Neural progenitor cell (in vitro differentiated cells): ENCODE data around the gene PHLPP2. TPM values are rescaled to one million over a fixed set of nuclear protein-coding genes. Genes with fewer than 3 reads are reported as not detected.

Source experiments
- DNase-seq: peaks from one replicate; pipeline ENCODE4 v3.0.0-alpha.2; 2016; ENCODE audit warnings: low spot score
- H2AFZ ChIP-seq: fragments of 200-600 bp; sonication (generic); replicated peaks from 2 replicates; pipeline ENCODE4 v1.6.1; 2016; ENCODE audit warnings: antibody characterized with exemption
- H3F3A ChIP-seq: fragments of 200-600 bp; sonication (generic); 2 replicates; pipeline ENCODE4 v1.6.1; 2016; ENCODE audit warnings: antibody characterized with exemption, low read depth
- H3K27ac ChIP-seq: fragments of 200-600 bp; sonication (generic); 2 replicates; pipeline ENCODE4 v1.5.1; 2016; ENCODE audit warnings: mild to moderate bottlenecking
- H3K27me3 ChIP-seq: fragments of 200-600 bp; sonication (generic); 2 replicates; pipeline ENCODE4 v1.6.1; 2016; ENCODE audit warnings: mild to moderate bottlenecking, moderate library complexity
- H3K36me3 ChIP-seq: fragments of 200-600 bp; sonication (generic); 2 replicates; pipeline ENCODE4 v1.5.1; 2016
- H3K4me1 ChIP-seq: fragments of 200-600 bp; sonication (generic); 2 replicates; pipeline ENCODE4 v1.6.1; 2016; ENCODE audit warnings: mixed run types
- H3K4me2 ChIP-seq: fragments of 200-600 bp; sonication (generic); 2 replicates; pipeline ENCODE4 v1.6.1; 2016
- H3K4me3 ChIP-seq: fragments of 200-600 bp; sonication (generic); 2 replicates; pipeline ENCODE4 v1.5.1; 2016
- H3K79me2 ChIP-seq: fragments of 200-600 bp; sonication (generic); 2 replicates; pipeline ENCODE4 v1.6.1; 2016; ENCODE audit warnings: low read depth
- H3K9ac ChIP-seq: fragments of 200-600 bp; sonication (generic); 2 replicates; pipeline ENCODE4 v1.6.1; 2016
- H3K9me3 ChIP-seq: fragments of 200-600 bp; sonication (generic); 2 replicates; pipeline ENCODE4 v1.5.1; 2016; ENCODE audit warnings: low read depth
- H4K20me1 ChIP-seq: fragments of 200-600 bp; sonication (generic); 2 replicates; pipeline ENCODE4 v1.6.1; 2016; ENCODE audit warnings: low read depth
- H3K27ac Mint-ChIP-seq: 3 replicates; pipeline ENCODE4 v1.8.0; 2021; ENCODE audit warnings: mixed read lengths
- H3K27me3 Mint-ChIP-seq: 2 replicates; pipeline ENCODE4 v1.8.0; 2022; ENCODE audit warnings: low read depth, mild to moderate bottlenecking, inconsistent platforms, moderate library complexity, mixed read lengths; ENCODE audit not compliant: insufficient read depth
- H3K36me3 Mint-ChIP-seq: 3 replicates; pipeline ENCODE4 v1.8.0; 2021; ENCODE audit warnings: mixed read lengths
- H3K4me1 Mint-ChIP-seq: 3 replicates; pipeline ENCODE4 v1.8.0; 2021; ENCODE audit warnings: mixed read lengths
- H3K4me3 Mint-ChIP-seq: 3 replicates; pipeline ENCODE4 v1.8.0; 2021; ENCODE audit warnings: mild to moderate bottlenecking, moderate library complexity, mixed read lengths
- H3K9me3 Mint-ChIP-seq: 3 replicates; pipeline ENCODE4 v1.8.0; 2020; ENCODE audit warnings: mixed read lengths
- EZH2 ChIP-seq: fragments of 200-600 bp; sonication (generic); IDR thresholded peaks from 2 replicates; pipeline ENCODE4 v1.6.1; 2017; ENCODE audit warnings: antibody characterized with exemption, mild to moderate bottlenecking, moderate library complexity
- EZH2phosphoT487 ChIP-seq: fragments of 200-600 bp; sonication (generic); IDR thresholded peaks from 2 replicates; pipeline ENCODE4 v1.6.1; 2017; ENCODE audit warnings: antibody characterized with exemption
- total RNA-seq: library from RNA; depleted of rRNA; stranded (reverse); fragments of >200 nt; gene quantifications from 2 replicates; pipeline ENCODE4 v1.2.3, GENCODE V29; 2015; ENCODE audit warnings: low replicate concordance
- TF ChIP-seq, protein P1 (sequence below): fragments of 200-600 bp; sonication (generic); IDR thresholded peaks from 2 replicates; pipeline ENCODE4 v1.5.1; 2017; ENCODE audit warnings: antibody characterized with exemption, mild to moderate bottlenecking

The PHLPP2 gene
- total RNA-seq, 1 donor from 2014 or later: 12.9 TPM

DNA sequence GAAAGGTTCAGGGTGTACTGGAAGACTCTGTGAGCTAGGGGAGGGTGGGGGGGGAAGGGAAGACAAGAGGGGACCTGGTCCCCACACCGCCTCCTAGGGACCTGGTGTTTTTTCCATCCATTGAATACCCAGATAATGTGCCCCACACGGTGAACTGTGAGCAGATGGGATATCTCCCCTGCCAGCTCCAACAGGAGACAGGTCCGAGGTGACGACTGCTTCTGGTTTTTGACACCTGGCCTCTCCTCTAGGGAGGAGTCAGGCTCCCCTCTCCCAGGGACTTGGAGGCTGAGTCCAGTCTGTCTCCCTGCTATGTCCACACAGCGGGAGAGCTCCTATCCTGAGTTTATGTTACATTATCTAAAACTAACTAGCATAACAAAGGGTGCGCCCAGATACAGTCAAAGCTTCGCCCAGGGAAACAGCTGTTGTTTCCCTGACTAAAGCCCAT, 96.7 kb downstream of the PHLPP2 start:
- H3K9me3 ChIP-seq: no peaks in the 10 kb centered on the region
- H3K27me3 ChIP-seq: peaks cover 44% of the 10 kb centered on the region
- H3K36me3 ChIP-seq: no peaks in the 10 kb centered on the region
- H3K4me1 ChIP-seq: no peaks in the 10 kb centered on the region
- peaks cover 11% of the 10 kb centered on the region for H3F3A ChIP-seq
- no peak overlapping the region for H3K27ac ChIP-seq
- peak; percentile 33 for DNase-seq
- no peak overlapping the region for H3K4me3 ChIP-seq
- no peak overlapping the region for H3K9ac ChIP-seq
- Mint-ChIP-seq H3K27me3 (peaks cover 22% of the 10 kb centered on the region), H3K4me3 (no peak overlapping the region), H3K36me3 (peaks cover 1% of the 10 kb centered on the region), H3K4me1 (peaks cover 9% of the 10 kb centered on the region), H3K27ac (no peak overlapping the region), H3K9me3 (no peaks in the 10 kb centered on the region)
- TF ChIP-seq EZH2phosphoT487 (no peak), EZH2 (no peak)
- TF ChIP-seq, protein P1, sequence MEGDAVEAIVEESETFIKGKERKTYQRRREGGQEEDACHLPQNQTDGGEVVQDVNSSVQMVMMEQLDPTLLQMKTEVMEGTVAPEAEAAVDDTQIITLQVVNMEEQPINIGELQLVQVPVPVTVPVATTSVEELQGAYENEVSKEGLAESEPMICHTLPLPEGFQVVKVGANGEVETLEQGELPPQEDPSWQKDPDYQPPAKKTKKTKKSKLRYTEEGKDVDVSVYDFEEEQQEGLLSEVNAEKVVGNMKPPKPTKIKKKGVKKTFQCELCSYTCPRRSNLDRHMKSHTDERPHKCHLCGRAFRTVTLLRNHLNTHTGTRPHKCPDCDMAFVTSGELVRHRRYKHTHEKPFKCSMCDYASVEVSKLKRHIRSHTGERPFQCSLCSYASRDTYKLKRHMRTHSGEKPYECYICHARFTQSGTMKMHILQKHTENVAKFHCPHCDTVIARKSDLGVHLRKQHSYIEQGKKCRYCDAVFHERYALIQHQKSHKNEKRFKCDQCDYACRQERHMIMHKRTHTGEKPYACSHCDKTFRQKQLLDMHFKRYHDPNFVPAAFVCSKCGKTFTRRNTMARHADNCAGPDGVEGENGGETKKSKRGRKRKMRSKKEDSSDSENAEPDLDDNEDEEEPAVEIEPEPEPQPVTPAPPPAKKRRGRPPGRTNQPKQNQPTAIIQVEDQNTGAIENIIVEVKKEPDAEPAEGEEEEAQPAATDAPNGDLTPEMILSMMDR: no peak
- H3K79me2 ChIP-seq: no peaks in the 10 kb centered on the region
- H4K20me1 ChIP-seq: no peaks in the 10 kb centered on the region
- no peak overlapping the region for H2AFZ ChIP-seq
- no peak overlapping the region for H3K4me2 ChIP-seq

DNA sequence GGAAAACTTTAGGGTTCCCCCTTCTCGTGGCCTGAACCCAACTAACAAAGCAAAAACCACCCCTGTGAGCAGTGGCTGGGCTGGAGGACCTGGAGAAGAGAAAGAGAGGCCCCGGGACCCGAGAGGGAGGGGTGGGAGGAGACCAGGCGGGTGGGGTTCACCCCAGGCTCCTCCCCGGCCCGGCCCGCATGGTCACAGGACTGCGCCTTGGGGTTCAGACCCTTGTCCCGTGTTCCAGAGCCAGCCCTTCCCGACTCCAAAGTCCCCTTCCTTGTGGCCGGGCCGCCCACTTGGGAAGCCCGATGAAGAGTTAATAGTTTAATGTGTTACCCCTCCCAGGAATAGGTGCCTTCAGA, 97.7 kb downstream of the PHLPP2 start:
- Histone ChIP-seq H3K36me3 (no peaks in the 10 kb centered on the region), H3K9ac (no peak overlapping the region), H3F3A (peaks cover 11% of the 10 kb centered on the region), H3K27ac (no peak overlapping the region), H3K4me1 (no peaks in the 10 kb centered on the region), H3K9me3 (no peaks in the 10 kb centered on the region), H4K20me1 (no peaks in the 10 kb centered on the region), H3K4me2 (peak overlapping the region; percentile 99), H3K4me3 (peak overlapping the region; percentile 74), H2AFZ (peak overlapping the region; percentile 97), H3K27me3 (peaks cover 44% of the 10 kb centered on the region), H3K79me2 (no peaks in the 10 kb centered on the region)
- peak; percentile 41 for DNase-seq
- H3K36me3 Mint-ChIP-seq: peaks cover 1% of the 10 kb centered on the region
- H3K9me3 Mint-ChIP-seq: no peaks in the 10 kb centered on the region
- peaks cover 22% of the 10 kb centered on the region for H3K27me3 Mint-ChIP-seq
- peak overlapping the region; percentile 73 for H3K4me3 Mint-ChIP-seq
- peaks cover 9% of the 10 kb centered on the region for H3K4me1 Mint-ChIP-seq
- TF ChIP-seq, protein P1: no peak
- TF ChIP-seq EZH2phosphoT487 (peak; percentile 65), EZH2 (peak; percentile 67)
- no peak overlapping the region for H3K27ac Mint-ChIP-seq

DNA sequence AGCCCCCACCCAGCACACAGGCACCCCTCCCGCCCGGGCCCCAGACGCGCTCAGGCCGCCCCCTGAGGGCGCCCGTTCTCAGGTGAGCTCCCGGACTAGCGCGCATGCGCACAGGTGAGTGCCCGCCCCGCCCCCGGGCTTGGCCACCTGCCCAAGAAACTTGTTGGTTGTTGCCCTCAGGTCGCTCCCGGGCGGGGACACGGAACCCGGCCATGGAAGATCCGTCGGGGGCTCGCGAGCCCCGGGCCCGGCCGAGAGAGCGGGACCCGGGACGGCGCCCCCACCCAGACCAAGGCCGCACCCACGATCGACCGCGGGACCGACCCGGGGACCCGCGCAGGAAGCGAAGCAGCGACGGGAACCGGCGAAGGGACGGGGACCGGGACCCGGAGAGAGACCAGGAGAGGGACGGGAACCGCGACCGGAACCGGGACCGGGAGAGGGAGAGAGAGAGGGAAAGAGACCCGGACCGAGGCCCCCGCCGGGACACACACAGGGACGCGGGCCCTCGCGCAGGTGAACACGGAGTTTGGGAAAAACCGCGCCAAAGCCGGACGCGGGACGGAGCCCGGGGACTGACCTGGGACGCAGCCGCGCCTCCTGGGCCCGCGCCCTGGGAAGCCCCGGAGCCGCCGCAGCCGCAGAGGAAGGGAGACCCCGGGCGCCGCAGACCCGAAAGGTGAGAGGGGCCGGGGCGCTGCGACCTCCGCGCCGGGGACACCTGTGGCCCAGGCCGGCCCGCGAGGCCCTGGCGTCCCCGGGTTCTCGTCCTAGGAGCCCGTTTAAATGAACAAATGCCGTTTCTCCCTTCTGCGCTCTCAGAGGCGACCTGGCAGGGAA, 98.3 kb downstream of the PHLPP2 start, which contains the start of gene MARVELD3:
Gene MARVELD3 (plus strand): TSS at position 167 of the 840 bp plus-strand sequence. CDS start 46 bp downstream, at position 213.
- TF ChIP-seq, protein P1: no peak
- TF ChIP-seq EZH2: peak; percentile 89
- peak; percentile 89 for TF ChIP-seq EZH2phosphoT487
- H3K4me1 Mint-ChIP-seq: peaks cover 9% of the 10 kb centered on the region
- H3K4me3 Mint-ChIP-seq: peak within 1 kb of the TSS; percentile 73
- H3K27me3 Mint-ChIP-seq: peaks cover 22% of the 10 kb centered on the region
- H3K27ac ChIP-seq: no peak within 1 kb of the TSS
- H3K4me3 ChIP-seq: peak within 1 kb of the TSS; percentile 74
- H3K27ac Mint-ChIP-seq: no peak within 1 kb of the TSS
- H3F3A ChIP-seq: peaks cover 11% of the 10 kb centered on the region
- peak within 1 kb of the TSS; percentile 97 for H2AFZ ChIP-seq
- H4K20me1 ChIP-seq: no peaks in the 10 kb centered on the region
- no peaks in the 10 kb centered on the region for H3K79me2 ChIP-seq
- H3K9me3 ChIP-seq: no peaks in the 10 kb centered on the region
- no peaks in the 10 kb centered on the region for H3K4me1 ChIP-seq
- H3K27me3 ChIP-seq: peaks cover 44% of the 10 kb centered on the region
- no peaks in the 10 kb centered on the region for H3K36me3 ChIP-seq
- DNase-seq: peak; percentile 51
- peaks cover 1% of the 10 kb centered on the region for H3K36me3 Mint-ChIP-seq
- no peaks in the 10 kb centered on the region for H3K9me3 Mint-ChIP-seq
- no peak within 1 kb of the TSS for H3K9ac ChIP-seq
- H3K4me2 ChIP-seq: peak within 1 kb of the TSS; percentile 99
